ENCODE results near the gene UQCRC1.

UQCRC1 gene

GRCh38 chr3:48639944-48640606 is 30.6 kb upstream of the UQCRC1 start:
- TF ChIP-seq CTCF (IDR thresholded peaks at IDR 0.05; ENCODE audit: insufficient read depth, missing control alignments): no peak
- no peak for FAIRE-seq
- no peak for DNase-seq (ENCODE audit: insufficient read length, low spot score)

GRCh38 chr3:48637305-48637704 is 27.9 kb upstream of the UQCRC1 start:
- TF ChIP-seq CTCF (IDR thresholded peaks at IDR 0.05; ENCODE audit: insufficient read depth, missing control alignments): no peak
- no peak for FAIRE-seq
- DNase-seq (ENCODE audit: insufficient read length, low spot score): no peak

DNA sequence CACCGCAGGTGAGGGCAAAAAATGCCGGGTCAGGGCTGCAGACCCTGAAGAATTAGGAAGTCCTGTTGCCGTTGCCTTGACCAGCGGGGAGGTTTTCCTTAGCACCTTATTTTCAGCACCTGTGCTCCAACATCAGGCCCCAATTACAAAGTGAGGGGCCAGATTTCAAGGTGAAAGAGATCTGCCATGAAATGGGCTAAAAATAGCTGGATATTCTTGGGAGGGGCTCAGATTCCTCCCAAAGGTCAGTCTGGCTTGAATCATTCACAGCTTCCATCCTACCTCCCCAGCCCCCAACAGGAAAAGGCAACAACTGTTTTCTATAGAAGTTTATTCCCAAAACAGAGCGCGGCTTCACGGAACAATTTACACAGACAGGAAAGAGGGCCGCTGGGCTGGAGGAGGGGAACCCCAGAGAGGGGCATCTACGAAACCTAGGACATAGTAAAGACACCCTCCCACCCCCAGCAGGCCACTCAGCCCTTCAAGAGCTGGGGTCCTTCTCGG is 26.8 kb upstream of the UQCRC1 start:
- FAIRE-seq: no peak
- TF ChIP-seq CTCF (IDR thresholded peaks at IDR 0.05; ENCODE audit: insufficient read depth, missing control alignments): no peak
- DNase-seq (ENCODE audit: insufficient read length, low spot score): no peak

GRCh38 chr3:48635222-48636021 is 26.0 kb upstream of the UQCRC1 start, which contains the start of gene SLC26A6:
TSS of gene SLC26A6 (minus strand) at chr3:48635461. CDS start at chr3:48635393, 68 bp downstream.
- TF ChIP-seq CTCF (IDR thresholded peaks at IDR 0.05; ENCODE audit: insufficient read depth, missing control alignments): peak; percentile 50
- FAIRE-seq (no peak), DNase-seq (ENCODE audit: insufficient read length, low spot score) (peak; percentile 100)

- DNase-seq (ENCODE audit: insufficient read length, low spot score) (peak; percentile 65), FAIRE-seq (no peak)
- TF ChIP-seq CTCF (IDR thresholded peaks at IDR 0.05; ENCODE audit: insufficient read depth, missing control alignments): no peak
Measured at GRCh38 chr3:48634661-48635221, 25.3 kb upstream of the UQCRC1 start.

DNA sequence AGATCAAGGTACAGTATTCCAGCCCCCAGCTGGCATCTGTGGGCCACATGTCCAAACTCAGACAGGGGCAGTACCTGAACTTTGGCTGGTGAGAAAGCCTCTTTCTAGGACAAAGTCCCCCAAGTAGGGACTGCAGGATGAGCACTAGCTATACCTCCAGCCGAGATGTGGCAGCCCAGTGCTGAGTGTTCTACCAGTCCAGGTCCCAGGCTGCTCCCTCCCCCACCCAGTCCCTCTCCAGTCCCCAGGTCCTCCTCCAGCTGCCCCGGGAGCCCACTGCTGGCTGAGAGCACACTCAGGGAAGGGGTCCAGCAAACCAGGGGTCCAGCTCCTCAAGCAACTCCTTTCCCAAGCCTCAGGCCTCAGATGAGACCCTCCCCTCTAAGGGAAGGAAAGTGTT is 24.3 kb upstream of the UQCRC1 start:
- no peak for DNase-seq (ENCODE audit: insufficient read length, low spot score)
- no peak for FAIRE-seq
- TF ChIP-seq CTCF (IDR thresholded peaks at IDR 0.05; ENCODE audit: insufficient read depth, missing control alignments): no peak

Measured in D721Med (cell line).